IMR-90 (cell line): Measurements from ENCODE around the gene MB. TPM values are rescaled to one million over a fixed set of nuclear protein-coding genes. Genes with fewer than 3 reads are reported as not detected.

ENCODE experiments used
- ATAC-seq: fragments of 200-7000 bp; cut with Tn5 transposase; 2 replicates; pipeline ENCODE4 v1.9.1; 2020; ENCODE audit warnings: low read depth, mild to moderate bottlenecking, moderate library complexity
- BruUV-seq: library from RNA; stranded (reverse); fragments of 400-500 nt; replicated peaks from 2 replicates; lab custom pipeline; 2021; lab: Mats Ljungman, UMichigan
- CTCF ChIA-PET: fragments of 300-600 bp; formaldehyde crosslinking; extraction: SDS; loops from one replicate; lab custom pipeline; 2021; ENCODE audit warnings: antibody characterized with exemption; lab: Yijun Ruan, JAX
- POLR2A ChIA-PET: fragments of 300-600 bp; sonication (Branson Sonifier 250); formaldehyde crosslinking; loops from one replicate; lab custom pipeline; 2022; ENCODE audit warnings: antibody characterized with exemption; ENCODE audit not compliant: unreplicated experiment; lab: Charles Lee
- DNase-seq: peaks from one replicate; pipeline ENCODE4 v3.0.0; 2013
- H2AFZ ChIP-seq: replicated peaks from 2 replicates; pipeline ENCODE3; 2013; ENCODE audit warnings: low read length, mild to moderate bottlenecking; ENCODE audit not compliant: poor library complexity
- H2AK5ac ChIP-seq: 2 replicates; pipeline ENCODE4 v1.6.1; 2013; ENCODE audit warnings: low read depth, low read length, inconsistent platforms
- H2AK9ac ChIP-seq: replicated peaks from 2 replicates; pipeline ENCODE3; 2013; ENCODE audit warnings: mild to moderate bottlenecking, low read depth, low read length, moderate library complexity; ENCODE audit not compliant: poor library complexity
- H2BK120ac ChIP-seq: 2 replicates; pipeline ENCODE4 v1.6.1; 2013; ENCODE audit warnings: low read depth, low read length, inconsistent platforms
- H2BK15ac ChIP-seq: 3 replicates; pipeline ENCODE4 v1.6.1; 2013; ENCODE audit warnings: low read depth, low read length, inconsistent platforms
- H2BK20ac ChIP-seq: 2 replicates; pipeline ENCODE4 v1.6.1; 2013; ENCODE audit warnings: low read depth, mild to moderate bottlenecking, inconsistent platforms, low read length, moderate library complexity
- H2BK5ac ChIP-seq: 2 replicates; pipeline ENCODE4 v1.6.1; 2013; ENCODE audit warnings: mild to moderate bottlenecking, low read depth, low read length, inconsistent platforms; ENCODE audit not compliant: poor library complexity, severe bottlenecking
- H3K14ac ChIP-seq: replicated peaks from 2 replicates; pipeline ENCODE4 v1.6.1; 2013; ENCODE audit warnings: low read depth, low read length, inconsistent platforms
- H3K18ac ChIP-seq: 2 replicates; pipeline ENCODE4 v1.6.1; 2013; ENCODE audit warnings: low read depth, low read length, control low read depth
- H3K23ac ChIP-seq: 2 replicates; pipeline ENCODE4 v1.6.1; 2013; ENCODE audit warnings: low read depth, low read length, inconsistent platforms
- H3K27ac ChIP-seq: 2 replicates; pipeline ENCODE4 v1.5.1; 2013; ENCODE audit warnings: mild to moderate bottlenecking, control low read depth, low read length; ENCODE audit not compliant: insufficient read depth
- H3K27me3 ChIP-seq: 2 replicates; pipeline ENCODE4 v1.6.1; 2013; ENCODE audit warnings: low read length; ENCODE audit not compliant: control insufficient read depth, insufficient read depth
- H3K36me3 ChIP-seq: 2 replicates; pipeline ENCODE4 v1.6.1; 2013; ENCODE audit warnings: low read length, mixed read lengths; ENCODE audit not compliant: control insufficient read depth, insufficient read depth
- H3K4ac ChIP-seq: 2 replicates; pipeline ENCODE4 v1.6.1; 2013; ENCODE audit warnings: low read depth, low read length, inconsistent platforms
- H3K4me1 ChIP-seq: 2 replicates; pipeline ENCODE4 v1.6.1; 2013; ENCODE audit warnings: low read length, mixed read lengths; ENCODE audit not compliant: control insufficient read depth, insufficient read depth
- H3K4me2 ChIP-seq: 2 replicates; pipeline ENCODE4 v1.6.1; 2013; ENCODE audit warnings: low read depth, mild to moderate bottlenecking, control low read depth, low read length, moderate library complexity
- H3K4me3 ChIP-seq: 2 replicates; pipeline ENCODE4 v1.5.1; 2013; ENCODE audit warnings: low read depth, mild to moderate bottlenecking, control low read depth, low read length, moderate library complexity; ENCODE audit not compliant: insufficient read depth
- H3K56ac ChIP-seq: 2 replicates; pipeline ENCODE4 v1.6.1; 2013; ENCODE audit warnings: low read length, inconsistent platforms; ENCODE audit not compliant: insufficient read depth; ENCODE audit errors: extremely low read depth
- H3K79me1 ChIP-seq, 2 experiments: 2 replicates each; pipeline ENCODE4 v1.6.1; 2013; ENCODE audit warnings: low read length in 2 of 2, inconsistent platforms in 1 of 2, low read depth in 1 of 2
- H3K9ac ChIP-seq: 2 replicates; pipeline ENCODE4 v1.6.1; 2013; ENCODE audit warnings: low read depth, low read length, control low read depth
- H3K9me1 ChIP-seq: 2 replicates; pipeline ENCODE4 v1.6.1; 2013; ENCODE audit warnings: low read length, inconsistent platforms; ENCODE audit not compliant: insufficient read depth
- H3K9me3 ChIP-seq: 2 replicates; pipeline ENCODE4 v1.6.1; 2013; ENCODE audit warnings: low read length; ENCODE audit not compliant: control insufficient read depth, insufficient read depth
- H4K20me1 ChIP-seq: 2 replicates; pipeline ENCODE4 v1.6.1; 2013; ENCODE audit warnings: low read length, inconsistent platforms; ENCODE audit not compliant: insufficient read depth
- H4K5ac ChIP-seq: 2 replicates; pipeline ENCODE4 v1.6.1; 2013; ENCODE audit warnings: mild to moderate bottlenecking, low read depth, low read length, control low read depth
- H4K8ac ChIP-seq, 2 experiments: 2 replicates each; pipeline ENCODE4 v1.6.1; 2013; ENCODE audit warnings: low read depth in 2 of 2, low read length in 2 of 2, control low read depth in 1 of 2, inconsistent platforms in 1 of 2
- H4K91ac ChIP-seq: 2 replicates; pipeline ENCODE4 v1.6.1; 2013; ENCODE audit warnings: low read depth, low read length, inconsistent platforms; ENCODE audit not compliant: insufficient read depth
- CTCF ChIP-seq: conservative IDR thresholded peaks from 2 replicates; pipeline ENCODE4 v1.5.1; 2012; ENCODE audit warnings: mild to moderate bottlenecking, low read depth, low read length, improper control_type of control experiment
- MXI1 ChIP-seq: IDR thresholded peaks from 2 replicates; pipeline ENCODE4 v1.6.1; 2012; ENCODE audit warnings: low read depth, mild to moderate bottlenecking, low read length, moderate library complexity, borderline replicate concordance
- RAD21 ChIP-seq: IDR thresholded peaks from 2 replicates; pipeline ENCODE4 v1.6.1; 2012; ENCODE audit warnings: low read length, improper control_type of control experiment
- SMC3 ChIP-seq: fragments of 150-350 bp; IDR thresholded peaks from 2 replicates; pipeline ENCODE4 v1.6.1; 2016; ENCODE audit warnings: low read depth, mild to moderate bottlenecking, antibody characterized with exemption, low read length, moderate library complexity
- WGBS, 2 experiments: methylation state at CpG; one replicate each; pipeline versions ENCODE4 v1.1.5 to v1.1.7; 2013; ENCODE audit warnings: missing lambda C conversion rate in 2 of 2; ENCODE audit not compliant: insufficient read length in 1 of 2; ENCODE audit errors: extremely low coverage in 2 of 2; 5-methylcytosine and 5-hydroxymethylcytosine counted together
- dilution Hi-C: fragments of 300-500 bp; cut with HindIII; formaldehyde crosslinking; loops from one replicate; pipeline ENCODE4 v1.14.3; 2018; ENCODE audit warnings: low sequenced_read_pairs; ENCODE audit not compliant: unreplicated experiment
- in situ Hi-C: fragments of 300-500 bp; cut with MboI; formaldehyde crosslinking; loops from 3 replicates; pipeline ENCODE4 v1.14.3; 2019; ENCODE audit warnings: low sequenced_read_pairs, inconsistent platforms, mixed read lengths
- intact Hi-C: fragments of 100-400 bp; cut with micrococcal nuclease; formaldehyde crosslinking; loops from 2 replicates; pipeline ENCODE4 v1.10.0; 2022
- polyA plus RNA-seq, 3 experiments: library from polyadenylated mRNA; depleted of rRNA; stranded (reverse); fragments of >200 nt; gene quantifications; 2 replicates each; pipeline ENCODE4 v1.2.3, GENCODE V29; 2012; ENCODE audit warnings: low replicate concordance in 1 of 3
- total RNA-seq: library from RNA; depleted of rRNA; stranded (reverse); fragments of >200 nt; gene quantifications from 2 replicates; pipeline ENCODE4 v1.2.3, GENCODE V29; 2012

The MB gene
- total and polyA plus RNA-seq, 2 of the 4 experiments (the other 2 are of a cell fraction): not detected

- in situ Hi-C loops (loop anchor here (10.0 kb wide), 1 partner anchor 203 kb away; no protein-coding TSS in a partner anchor), dilution Hi-C loops (no loop called here), intact Hi-C loops (no loop called here)
- Histone ChIP-seq H3K27me3 (no peaks in the 10 kb centered on the region), H4K91ac (no peak overlapping the region), H3K4me1 (peaks cover 9% of the 10 kb centered on the region), H3K23ac (no peak overlapping the region), H2AK9ac (no peak overlapping the region), H4K8ac (no peak overlapping the region), H2AK5ac (peak overlapping the region; percentile 9; the same call in 1 of the 2 replicates), H3K9ac (no peak overlapping the region), H3K9me1 (peaks cover 20% of the 10 kb centered on the region), H2BK120ac (0 out of 2 replicates have a peak overlapping the region, but pooled peaks have one; percentile 20), H3K4ac (peak overlapping the region; percentile 32; the same call in 1 of the 2 replicates), H2BK15ac (peak overlapping the region; percentile 28; the same call in 2 of the 3 replicates), H3K56ac (no peak overlapping the region), H2BK20ac (no peak overlapping the region; the same call in 1 of the 2 replicates), H3K18ac (no peak overlapping the region), H3K27ac (no peak overlapping the region), H2AFZ (no peak overlapping the region), H3K4me3 (no peak overlapping the region), H3K36me3 (no peaks in the 10 kb centered on the region), H3K79me1 (peaks cover 3 to 14% of the 10 kb centered on the region in 2 experiments; a peak in 3 of 4 replicates), H3K9me3 (no peaks in the 10 kb centered on the region), H4K5ac (no peak overlapping the region), H3K14ac (no peak overlapping the region), H3K4me2 (no peak overlapping the region), H4K20me1 (no peaks in the 10 kb centered on the region), H2BK5ac (no peak overlapping the region)
- ChIA-PET CTCF (interaction anchor here (1.1 to 1.2 kb wide), 2 partner anchors 133 to 483 kb away, joined by 3 to 4 read pairs; no protein-coding TSS in a partner anchor), POLR2A (no interaction called here)
- no TSS peak for BruUV-seq
- ATAC-seq: no peak
- no peak for DNase-seq
- WGBS, 2 experiments: 83% methylated on average over 2 of the region's 5 CpGs; no CpG with 5 or more reads in 1 of the 2 experiments
- TF ChIP-seq RAD21: peak; percentile 50
- peak; percentile 17; the same call in 1 of the 2 replicates for TF ChIP-seq SMC3
- no peak for TF ChIP-seq MXI1
- peak; percentile 40 for TF ChIP-seq CTCF
Observed at GRCh38 chr22:35631597-35631996, 14.5 kb upstream of the MB start.
